ENCODE measurements around the gene KCNQ2. TPM values are rescaled to one million over a fixed set of nuclear protein-coding genes. Genes with fewer than 3 reads are reported as not detected.

The KCNQ2 gene
- total RNA-seq, 2 donors from 2014 or later, result not detected

DNA sequence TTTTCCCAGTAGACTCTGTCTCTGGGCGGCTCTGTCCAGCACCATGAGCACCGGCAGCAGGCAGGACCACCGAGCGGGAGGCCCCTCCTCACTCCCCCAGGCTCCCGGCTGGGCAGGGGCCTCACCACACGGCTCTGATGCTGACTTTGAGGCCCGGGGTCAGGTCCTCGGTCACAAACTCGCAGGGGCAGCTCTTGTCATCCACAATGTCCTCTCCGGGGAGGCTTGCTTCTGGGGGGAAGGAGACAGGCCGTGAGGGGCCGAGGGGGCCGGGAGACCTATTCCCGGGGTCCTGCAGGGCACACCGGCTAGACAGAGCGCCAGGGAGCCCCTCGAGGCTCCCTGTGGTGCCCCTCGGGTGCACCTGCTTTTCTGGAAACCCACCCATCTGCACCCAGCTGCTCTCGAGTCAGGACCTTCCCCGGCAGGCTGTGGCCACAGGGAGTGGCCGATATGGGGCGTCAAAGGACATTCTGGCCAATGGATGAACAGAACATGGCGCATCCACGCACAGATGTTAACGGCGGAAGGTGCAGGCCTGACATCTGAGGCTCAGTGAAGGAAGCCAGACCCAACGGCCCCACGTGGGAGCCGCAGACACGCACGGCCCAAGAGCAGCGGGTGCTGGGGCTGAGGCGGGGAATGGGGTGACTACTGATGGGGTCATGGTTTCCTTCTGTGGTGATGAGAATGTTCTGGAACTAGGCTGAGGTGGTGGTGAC lies 58.3 kb downstream of the KCNQ2 start:
- TF ChIP-seq, protein P1, sequence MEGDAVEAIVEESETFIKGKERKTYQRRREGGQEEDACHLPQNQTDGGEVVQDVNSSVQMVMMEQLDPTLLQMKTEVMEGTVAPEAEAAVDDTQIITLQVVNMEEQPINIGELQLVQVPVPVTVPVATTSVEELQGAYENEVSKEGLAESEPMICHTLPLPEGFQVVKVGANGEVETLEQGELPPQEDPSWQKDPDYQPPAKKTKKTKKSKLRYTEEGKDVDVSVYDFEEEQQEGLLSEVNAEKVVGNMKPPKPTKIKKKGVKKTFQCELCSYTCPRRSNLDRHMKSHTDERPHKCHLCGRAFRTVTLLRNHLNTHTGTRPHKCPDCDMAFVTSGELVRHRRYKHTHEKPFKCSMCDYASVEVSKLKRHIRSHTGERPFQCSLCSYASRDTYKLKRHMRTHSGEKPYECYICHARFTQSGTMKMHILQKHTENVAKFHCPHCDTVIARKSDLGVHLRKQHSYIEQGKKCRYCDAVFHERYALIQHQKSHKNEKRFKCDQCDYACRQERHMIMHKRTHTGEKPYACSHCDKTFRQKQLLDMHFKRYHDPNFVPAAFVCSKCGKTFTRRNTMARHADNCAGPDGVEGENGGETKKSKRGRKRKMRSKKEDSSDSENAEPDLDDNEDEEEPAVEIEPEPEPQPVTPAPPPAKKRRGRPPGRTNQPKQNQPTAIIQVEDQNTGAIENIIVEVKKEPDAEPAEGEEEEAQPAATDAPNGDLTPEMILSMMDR (IDR thresholded peaks at IDR 0.05), result no peak

DNA sequence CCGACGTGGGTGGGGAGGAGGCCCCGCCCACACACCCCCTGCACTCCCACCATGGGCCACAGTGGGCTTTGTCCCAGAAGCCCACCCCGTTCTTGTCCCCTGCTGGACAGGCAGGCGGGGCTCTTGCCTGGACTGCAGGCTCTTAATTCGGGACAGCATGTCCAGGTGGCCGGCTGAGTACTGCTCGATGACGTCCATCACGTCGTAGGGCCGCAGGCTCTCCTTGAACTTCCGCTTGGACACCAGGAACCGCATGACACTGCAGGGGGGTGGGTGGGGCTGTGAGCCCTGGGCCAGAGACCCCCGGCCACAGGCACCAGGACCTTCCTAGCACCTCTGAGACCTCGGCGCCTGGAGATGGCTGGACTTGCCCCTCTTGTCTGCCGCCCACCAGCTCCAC lies 59.1 kb downstream of the KCNQ2 start:
- Histone ChIP-seq H3K27me3 (no peaks in the 10 kb centered on the region), H3K4me3 (no peak overlapping the region), H3K9me3 (no peaks in the 10 kb centered on the region), H3K36me3 (no peaks in the 10 kb centered on the region), H3K4me1 (no peaks in the 10 kb centered on the region), H3K27ac (no peak overlapping the region)
- TF ChIP-seq, protein P1 (IDR thresholded peaks at IDR 0.05), result no peak
- DNase-seq (ENCODE audit: low spot score), result no peak

More for the DNA sequence above, 58.3 kb downstream of the KCNQ2 start:
- no peaks in the 10 kb centered on the region for H3K36me3 ChIP-seq
- no peaks in the 10 kb centered on the region for H3K27me3 ChIP-seq
- H3K4me3 ChIP-seq, result no peak overlapping the region
- H3K9me3 ChIP-seq, result no peaks in the 10 kb centered on the region
- H3K4me1 ChIP-seq, result no peaks in the 10 kb centered on the region
- DNase-seq (ENCODE audit: low spot score), result no peak
- no peak overlapping the region for H3K27ac ChIP-seq

DNA sequence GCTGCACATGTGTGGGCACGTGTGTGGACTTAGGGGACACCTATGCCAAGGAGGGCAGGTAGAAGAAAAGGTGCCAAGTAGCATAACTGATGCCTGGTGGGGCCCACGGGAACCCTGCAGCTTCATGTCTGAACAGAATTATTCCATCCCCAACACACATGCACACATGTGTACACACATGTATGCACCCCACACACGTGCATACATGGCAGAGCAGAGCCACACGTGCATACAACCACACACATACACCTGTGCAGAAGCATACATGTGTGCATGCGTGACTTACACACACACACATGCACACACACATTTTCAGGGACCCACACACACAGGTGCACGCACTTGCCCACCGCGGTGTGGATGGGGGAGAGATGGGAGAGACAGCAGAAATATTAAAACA lies 59.6 kb downstream of the KCNQ2 start:
- no peaks in the 10 kb centered on the region for H3K36me3 ChIP-seq
- H3K9me3 ChIP-seq, result no peaks in the 10 kb centered on the region
- no peak overlapping the region for H3K4me3 ChIP-seq
- H3K4me1 ChIP-seq, result no peaks in the 10 kb centered on the region
- TF ChIP-seq, protein P1 (IDR thresholded peaks at IDR 0.05), result no peak
- H3K27ac ChIP-seq, result no peak overlapping the region
- no peaks in the 10 kb centered on the region for H3K27me3 ChIP-seq
- DNase-seq (ENCODE audit: low spot score), result no peak

DNA sequence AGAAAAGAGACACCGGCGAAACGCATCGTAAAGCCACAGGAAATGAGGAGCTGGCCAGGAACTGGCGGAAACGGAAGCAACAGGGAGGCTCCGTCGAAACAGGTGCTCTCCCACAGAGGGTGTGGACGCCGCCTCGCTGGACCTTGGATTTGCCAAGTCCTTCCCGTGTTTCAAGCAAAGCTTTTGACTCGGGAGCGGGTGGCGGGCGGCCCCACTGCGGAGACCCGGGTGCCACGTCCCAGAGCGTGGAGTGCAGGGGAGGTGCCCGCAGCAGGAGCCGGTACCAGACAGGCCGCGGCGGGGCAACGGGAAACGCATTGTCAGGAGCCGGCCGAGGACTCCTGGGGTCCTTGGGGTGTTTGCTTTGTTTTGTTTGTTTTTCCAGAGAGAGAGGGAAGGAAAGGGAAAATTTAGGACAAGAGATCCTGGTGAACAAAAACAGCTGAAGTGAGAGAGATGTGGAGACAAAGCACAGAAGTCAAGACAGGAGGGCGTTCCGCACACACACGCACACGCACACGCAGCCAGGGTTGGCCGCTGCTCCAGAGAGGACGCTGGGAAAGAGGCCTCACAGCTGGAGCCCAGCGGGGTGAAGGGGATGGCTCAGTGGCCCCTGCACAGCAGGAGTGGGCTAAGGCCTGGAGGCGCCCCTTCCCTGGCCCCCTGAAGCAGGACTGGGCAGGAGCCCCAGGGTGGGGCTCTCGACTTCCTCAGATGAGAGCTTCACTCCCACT lies 60.4 kb downstream of the KCNQ2 start:
- no peak for DNase-seq (ENCODE audit: low spot score)
- no peaks in the 10 kb centered on the region for H3K36me3 ChIP-seq
- H3K27ac ChIP-seq, result no peak overlapping the region
- TF ChIP-seq, protein P1 (IDR thresholded peaks at IDR 0.05), result no peak
- H3K4me3 ChIP-seq, result no peak overlapping the region
- no peaks in the 10 kb centered on the region for H3K27me3 ChIP-seq
- no peaks in the 10 kb centered on the region for H3K9me3 ChIP-seq
- no peaks in the 10 kb centered on the region for H3K4me1 ChIP-seq

DNA sequence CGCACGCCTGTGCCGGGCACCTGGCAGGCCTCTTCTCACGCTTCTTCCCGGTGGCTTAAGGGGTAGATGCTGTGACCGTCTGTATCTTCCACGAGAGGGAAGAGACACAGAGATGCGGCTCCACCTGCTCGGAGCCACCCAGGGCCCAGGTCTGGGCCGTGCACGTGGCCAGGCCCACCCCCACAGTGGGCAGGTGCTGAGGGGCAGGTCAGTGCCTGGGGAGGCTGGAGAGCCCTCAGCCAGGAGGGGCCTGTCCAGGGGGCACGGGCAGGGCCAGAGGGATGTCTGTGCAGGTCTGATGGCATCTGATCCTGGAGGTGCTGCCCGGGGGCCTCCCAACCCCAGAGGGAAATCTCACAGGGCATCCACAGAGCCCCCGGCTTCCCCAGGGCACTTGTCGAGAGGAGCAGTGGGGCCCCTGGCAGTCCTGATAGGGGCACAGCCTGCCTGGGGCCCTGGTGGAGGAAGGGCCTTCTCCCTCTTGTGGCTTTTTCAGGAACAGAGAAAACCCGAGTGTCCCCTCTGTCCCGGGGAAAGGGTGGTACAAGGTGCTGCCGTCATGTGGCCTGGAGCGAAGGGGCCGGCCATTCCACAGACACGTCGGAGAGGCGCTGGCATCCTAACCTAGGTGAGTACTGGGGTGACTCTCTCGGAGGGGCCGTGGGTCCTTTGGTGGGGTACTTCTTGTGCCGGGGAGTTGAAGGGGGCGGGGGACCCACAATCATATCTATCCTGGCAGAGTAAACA lies 61.1 kb downstream of the KCNQ2 start:
- no peak overlapping the region for H3K4me3 ChIP-seq
- H3K27ac ChIP-seq, result no peak overlapping the region
- TF ChIP-seq, protein P1 (IDR thresholded peaks at IDR 0.05), result no peak
- no peaks in the 10 kb centered on the region for H3K36me3 ChIP-seq
- no peaks in the 10 kb centered on the region for H3K4me1 ChIP-seq
- DNase-seq (ENCODE audit: low spot score), result no peak
- H3K9me3 ChIP-seq, result no peaks in the 10 kb centered on the region
- no peaks in the 10 kb centered on the region for H3K27me3 ChIP-seq

Measured in right atrium auricular region (tissue), 2 donors.